Kidney (tissue), 14 donors: ENCODE measurements around the gene PDE1C. TPM values are rescaled to one million over a fixed set of nuclear protein-coding genes. Genes with fewer than 3 reads are reported as not detected.

Source experiments
- DNase-seq, 5 donors: peaks; one replicate each; pipeline ENCODE4 v3.0.0-alpha.2; 2013 to 2020
- FAIRE-seq: peaks from 2 replicates; lab custom pipeline; 2012; peaks lifted over from hg19 to GRCh38; lab: Jason Lieb, UNC
- H3K27ac ChIP-seq, 2 donors: one replicate each; pipeline ENCODE4 v1.7.0; 2013; ENCODE audit warnings: low read depth in 2 of 2, low read length in 2 of 2, inconsistent platforms in 1 of 2
- H3K27me3 ChIP-seq: one replicate; pipeline ENCODE4 v1.7.1; 2013; ENCODE audit warnings: low read length, inconsistent platforms; ENCODE audit not compliant: control insufficient read depth, insufficient read depth
- H3K36me3 ChIP-seq, 3 donors: one replicate each; pipeline versions ENCODE4 v1.7.0 to v1.7.1; 2013; ENCODE audit warnings: low read length in 3 of 3, control low read depth in 1 of 3, inconsistent platforms in 1 of 3; ENCODE audit not compliant: insufficient read depth in 3 of 3, control insufficient read depth in 2 of 3
- H3K4me1 ChIP-seq, 3 donors: one replicate each; pipeline versions ENCODE4 v1.7.0 to v1.7.1; 2013; ENCODE audit warnings: low read length in 3 of 3, inconsistent platforms in 1 of 3, low read depth in 1 of 3; ENCODE audit not compliant: control insufficient read depth in 2 of 3, insufficient read depth in 2 of 3
- H3K4me3 ChIP-seq, 3 donors: one replicate each; pipeline versions ENCODE4 v1.7.0 to v1.8.1; 2013; ENCODE audit warnings: low read length in 3 of 3, control low read depth in 1 of 3, inconsistent platforms in 1 of 3
- H3K9ac ChIP-seq, 3 donors: one replicate each; pipeline versions ENCODE4 v1.7.0 to v1.7.1; 2013; ENCODE audit warnings: low read length in 3 of 3, control low read depth in 1 of 3, inconsistent platforms in 1 of 3
- H3K9me3 ChIP-seq, 3 donors: one replicate each; pipeline versions ENCODE4 v1.7.0 to v1.7.1; 2013; ENCODE audit warnings: low read length in 3 of 3, control low read depth in 1 of 3, inconsistent platforms in 1 of 3; ENCODE audit not compliant: control insufficient read depth in 2 of 3, insufficient read depth in 1 of 3
- intact Hi-C: fragments of 100-400 bp; cut with DNase I; formaldehyde crosslinking; loops from one replicate; pipeline ENCODE4 v1.11.1; 2022
- polyA plus RNA-seq: library from polyadenylated mRNA; stranded (reverse); fragments of 350-450 nt; fragmentation: Illumina TruSeq; extraction: RNeasy Lipid Tissue Mini Kit (QIAGEN cat#74804); gene quantifications from one replicate; pipeline ENCODE4 v1.2.3, GENCODE V29; 2014; ENCODE audit warnings: low read depth, low replicate concordance; ENCODE audit not compliant: insufficient read depth
- total RNA-seq: library from RNA; stranded (reverse); fragmentation: NEBNext Ultra II Directional; extraction: Animal tissue kit (Norgen Biotek cat#: 25700); gene quantifications from one replicate; pipeline ENCODE4 v1.2.1, GENCODE V29; 2021
- TF ChIP-seq, protein P1 (sequence below): IDR thresholded peaks from 3 replicates; pipeline ENCODE4 v1.5.1; 2012; ENCODE audit warnings: mild to moderate bottlenecking, moderate library complexity, borderline replicate concordance; ENCODE audit not compliant: insufficient read depth; ENCODE audit errors: extremely low read depth
- donor health status: control.
- donor health status: control.
- donor health status: control.
- donor health status: control.
- donor health status: control.
- donor health status: DM: yes; HTN: yes; CAD: no.
- donor health status: Normal renal cell carcinoma (clear cell type).

PDE1C gene
- total and polyA plus RNA-seq, 2 donors from 2014 or later, result 3.3 to 5.5 TPM

DNA sequence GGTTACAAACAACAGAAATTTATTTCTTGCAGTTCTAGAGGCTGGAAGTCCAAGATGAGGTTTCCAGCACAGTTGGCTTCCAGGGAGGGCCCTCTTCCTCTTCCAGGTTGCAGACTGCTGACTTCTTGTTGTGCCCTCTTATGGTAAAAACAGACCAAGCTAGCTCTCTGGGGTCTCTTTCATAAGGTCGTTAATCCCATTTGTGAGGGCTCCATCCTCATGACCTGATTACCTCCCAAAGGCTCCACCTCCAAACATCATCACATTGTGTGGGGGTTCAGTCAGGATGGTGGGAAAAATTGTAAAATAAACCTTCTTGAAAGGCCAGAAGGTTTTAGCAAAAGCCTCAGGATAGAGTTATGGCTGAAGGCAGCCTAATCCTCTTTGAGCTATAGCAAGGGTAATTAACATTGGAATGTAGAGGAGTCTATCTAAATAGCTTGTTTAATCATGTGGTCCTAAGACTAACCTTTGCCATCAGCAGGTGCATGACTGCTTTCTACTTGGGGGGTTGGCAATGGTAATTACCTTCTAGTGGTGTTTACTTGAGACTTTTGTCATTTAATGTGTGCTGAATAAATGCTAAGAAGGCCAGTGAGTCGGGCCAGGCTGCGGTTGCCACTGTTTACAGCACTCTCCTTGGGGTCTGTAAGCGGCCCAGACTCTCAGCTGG, 302.4 kb downstream of the PDE1C start:
- no peaks in the 10 kb centered on the region for H3K27me3 ChIP-seq
- TF ChIP-seq, protein P1, sequence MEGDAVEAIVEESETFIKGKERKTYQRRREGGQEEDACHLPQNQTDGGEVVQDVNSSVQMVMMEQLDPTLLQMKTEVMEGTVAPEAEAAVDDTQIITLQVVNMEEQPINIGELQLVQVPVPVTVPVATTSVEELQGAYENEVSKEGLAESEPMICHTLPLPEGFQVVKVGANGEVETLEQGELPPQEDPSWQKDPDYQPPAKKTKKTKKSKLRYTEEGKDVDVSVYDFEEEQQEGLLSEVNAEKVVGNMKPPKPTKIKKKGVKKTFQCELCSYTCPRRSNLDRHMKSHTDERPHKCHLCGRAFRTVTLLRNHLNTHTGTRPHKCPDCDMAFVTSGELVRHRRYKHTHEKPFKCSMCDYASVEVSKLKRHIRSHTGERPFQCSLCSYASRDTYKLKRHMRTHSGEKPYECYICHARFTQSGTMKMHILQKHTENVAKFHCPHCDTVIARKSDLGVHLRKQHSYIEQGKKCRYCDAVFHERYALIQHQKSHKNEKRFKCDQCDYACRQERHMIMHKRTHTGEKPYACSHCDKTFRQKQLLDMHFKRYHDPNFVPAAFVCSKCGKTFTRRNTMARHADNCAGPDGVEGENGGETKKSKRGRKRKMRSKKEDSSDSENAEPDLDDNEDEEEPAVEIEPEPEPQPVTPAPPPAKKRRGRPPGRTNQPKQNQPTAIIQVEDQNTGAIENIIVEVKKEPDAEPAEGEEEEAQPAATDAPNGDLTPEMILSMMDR, result no peak
- FAIRE-seq (no peak), DNase-seq (peak in 1 of 5 donors; percentile 18)
- no peaks in the 10 kb centered on the region for H3K4me1 ChIP-seq
- no peak overlapping the region for H3K4me3 ChIP-seq
- no peak overlapping the region for H3K9ac ChIP-seq
- H3K27ac ChIP-seq, result no peak overlapping the region
- H3K9me3 ChIP-seq, result no peaks in the 10 kb centered on the region
- intact Hi-C loops, result no loop called here
- no peaks in the 10 kb centered on the region for H3K36me3 ChIP-seq

DNA sequence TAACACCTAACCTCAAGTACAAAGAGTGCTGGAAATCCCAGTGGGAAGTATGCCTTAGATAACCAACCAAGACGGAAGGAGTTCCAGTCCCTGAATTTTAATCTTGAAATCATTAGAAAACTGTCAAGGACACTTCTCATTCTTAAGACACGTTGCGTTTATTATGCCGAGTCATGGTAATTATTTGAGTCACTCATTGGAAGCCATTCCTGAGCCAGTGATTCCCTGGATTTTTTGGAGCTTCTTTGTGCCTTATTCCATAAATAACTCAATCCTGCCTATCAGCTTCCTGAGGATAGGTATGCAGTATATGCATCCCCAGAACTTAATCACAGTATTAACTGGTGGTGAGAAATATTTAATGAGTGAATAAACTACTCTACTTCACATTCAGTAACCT, 305.7 kb downstream of the PDE1C start:
- no peak for FAIRE-seq
- Histone ChIP-seq H3K36me3 (no peaks in the 10 kb centered on the region), H3K4me3 (no peak overlapping the region), H3K27ac (no peak overlapping the region), H3K9ac (no peak overlapping the region), H3K9me3 (no peaks in the 10 kb centered on the region), H3K27me3 (no peaks in the 10 kb centered on the region), H3K4me1 (no peaks in the 10 kb centered on the region)
- intact Hi-C loops, result no loop called here
- TF ChIP-seq, protein P1, result no peak
- DNase-seq, result no peak

DNA sequence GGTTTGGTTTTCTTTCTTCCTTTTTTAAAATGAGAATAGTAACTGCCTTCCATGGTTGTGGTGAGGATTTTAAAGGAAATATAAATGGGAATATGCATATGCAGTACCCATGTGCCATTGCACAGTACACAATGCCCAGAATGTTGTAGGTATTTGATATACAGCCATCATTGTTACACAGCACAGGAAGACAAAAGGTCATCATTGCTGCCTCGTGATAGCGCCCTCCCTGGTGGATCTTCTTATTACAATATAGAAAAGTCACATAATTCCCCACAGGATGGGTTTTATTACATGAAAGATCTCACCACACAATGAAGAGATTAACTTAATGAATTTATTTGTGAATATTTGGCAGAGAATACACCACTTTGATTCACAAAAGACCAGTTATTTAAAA, 306.7 kb downstream of the PDE1C start:
- DNase-seq, result no peak
- Histone ChIP-seq H3K4me3 (no peak overlapping the region), H3K9ac (no peak overlapping the region), H3K27me3 (no peaks in the 10 kb centered on the region), H3K27ac (no peak overlapping the region), H3K9me3 (no peaks in the 10 kb centered on the region), H3K36me3 (no peaks in the 10 kb centered on the region), H3K4me1 (no peaks in the 10 kb centered on the region)
- intact Hi-C loops, result no loop called here
- TF ChIP-seq, protein P1, result no peak
- no peak for FAIRE-seq

DNA sequence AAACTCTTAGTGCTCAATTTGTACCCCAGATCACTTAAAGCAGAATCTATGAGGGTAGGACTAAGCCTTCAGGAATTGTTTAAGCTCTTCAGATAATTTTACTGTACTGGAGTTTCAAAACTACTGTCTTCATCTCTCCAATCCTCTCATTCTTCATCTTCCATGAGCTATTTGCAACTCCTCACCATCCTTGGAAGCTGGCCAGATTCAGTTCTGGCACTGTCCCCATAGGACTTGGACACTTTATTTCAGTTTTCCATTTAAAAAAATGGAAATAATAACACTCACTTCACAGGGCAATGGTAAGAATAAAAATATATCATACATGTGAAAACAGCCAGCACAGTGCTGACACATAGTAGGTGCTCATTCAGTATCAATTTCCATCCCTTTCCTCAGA, 308.6 kb downstream of the PDE1C start:
- no peak overlapping the region for H3K27ac ChIP-seq
- DNase-seq (no peak), FAIRE-seq (no peak)
- no peaks in the 10 kb centered on the region for H3K4me1 ChIP-seq
- H3K9me3 ChIP-seq, result no peaks in the 10 kb centered on the region
- H3K27me3 ChIP-seq, result no peaks in the 10 kb centered on the region
- intact Hi-C loops, result no loop called here
- H3K36me3 ChIP-seq, result no peaks in the 10 kb centered on the region
- H3K9ac ChIP-seq, result no peak overlapping the region
- TF ChIP-seq, protein P1, result no peak
- H3K4me3 ChIP-seq, result no peak overlapping the region
